H1 (cell line): ENCODE measurements around the gene HLA-F.

Source experiments
- ATF2 ChIP-seq: IDR thresholded peaks from 2 replicates; pipeline ENCODE4 v1.6.1; 2012; ENCODE audit warnings: low read length, inconsistent platforms
- CBX5 ChIP-seq: fragments of 300-800, 300-1000 bp; sonication (generic); IDR thresholded peaks from 2 replicates; pipeline ENCODE4 v1.7.1; 2016; ENCODE audit warnings: antibody characterized with exemption, low read length, low read depth
- EP300 ChIP-seq, 2 experiments: IDR thresholded peaks; 1 replicate in 1 of 2; 2 replicates in 1 of 2; pipeline ENCODE4 v1.6.1; 2011 to 2012; ENCODE audit warnings: low read depth in 2 of 2, low read length in 2 of 2, mild to moderate bottlenecking in 2 of 2, borderline replicate concordance in 1 of 2, inconsistent platforms in 1 of 2, moderate library complexity in 1 of 2
- JUND ChIP-seq: IDR thresholded peaks from 2 replicates; pipeline ENCODE4 v1.6.1; 2011; ENCODE audit warnings: mild to moderate bottlenecking, improper control_type of control experiment, low read length
- POLR2A ChIP-seq, 2 experiments: IDR thresholded peaks; 1 replicate in 1 of 2; 2 replicates in 1 of 2; pipeline ENCODE4 v1.6.1; 2011; ENCODE audit warnings: low read depth in 2 of 2, low read length in 2 of 2, mild to moderate bottlenecking in 2 of 2; ENCODE audit errors: control extremely low read depth in 1 of 2
- ZNF274 ChIP-seq: IDR thresholded peaks from 2 replicates; pipeline ENCODE4 v1.7.0; 2012; ENCODE audit warnings: low read length, borderline replicate concordance; ENCODE audit errors: extremely low read depth
- TF ChIP-seq, protein P1 (sequence below), 3 experiments: IDR thresholded peaks; 1 replicate in 2 of 3; 2 replicates in 1 of 3; pipeline versions ENCODE4 v1.5.1 to v1.6.1; 2011; ENCODE audit warnings: low read length in 3 of 3, mild to moderate bottlenecking in 3 of 3, inconsistent platforms in 2 of 3, low read depth in 1 of 3, moderate library complexity in 1 of 3; ENCODE audit not compliant: insufficient read depth in 1 of 3; ENCODE audit errors: control extremely low read depth in 1 of 3

GRCh38 chr6:29681811-29682210 lies 41.4 kb upstream of the HLA-F start:
- TF ChIP-seq CBX5 (no peak), EP300 (IDR thresholded peaks at IDR 0.05; ENCODE audit: borderline replicate concordance in 1 of 2, low read depth in 2 of 2, low read length in 2 of 2) (no peak), ZNF274 (no peak), POLR2A (IDR thresholded peaks at IDR 0.05; ENCODE audit: control extremely low read depth in 1 of 2, low read depth in 2 of 2, low read length in 2 of 2) (no peak), ATF2 (no peak), JUND (no peak)
- TF ChIP-seq, protein P1, sequence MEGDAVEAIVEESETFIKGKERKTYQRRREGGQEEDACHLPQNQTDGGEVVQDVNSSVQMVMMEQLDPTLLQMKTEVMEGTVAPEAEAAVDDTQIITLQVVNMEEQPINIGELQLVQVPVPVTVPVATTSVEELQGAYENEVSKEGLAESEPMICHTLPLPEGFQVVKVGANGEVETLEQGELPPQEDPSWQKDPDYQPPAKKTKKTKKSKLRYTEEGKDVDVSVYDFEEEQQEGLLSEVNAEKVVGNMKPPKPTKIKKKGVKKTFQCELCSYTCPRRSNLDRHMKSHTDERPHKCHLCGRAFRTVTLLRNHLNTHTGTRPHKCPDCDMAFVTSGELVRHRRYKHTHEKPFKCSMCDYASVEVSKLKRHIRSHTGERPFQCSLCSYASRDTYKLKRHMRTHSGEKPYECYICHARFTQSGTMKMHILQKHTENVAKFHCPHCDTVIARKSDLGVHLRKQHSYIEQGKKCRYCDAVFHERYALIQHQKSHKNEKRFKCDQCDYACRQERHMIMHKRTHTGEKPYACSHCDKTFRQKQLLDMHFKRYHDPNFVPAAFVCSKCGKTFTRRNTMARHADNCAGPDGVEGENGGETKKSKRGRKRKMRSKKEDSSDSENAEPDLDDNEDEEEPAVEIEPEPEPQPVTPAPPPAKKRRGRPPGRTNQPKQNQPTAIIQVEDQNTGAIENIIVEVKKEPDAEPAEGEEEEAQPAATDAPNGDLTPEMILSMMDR (IDR thresholded peaks at IDR 0.05; ENCODE audit: control extremely low read depth in 1 of 3, insufficient read depth in 1 of 3, low read depth in 1 of 3, low read length in 3 of 3), result no peak
